Endothelial cell of umbilical vein (primary cell): ENCODE measurements around the gene PDZD4. TPM values are rescaled to one million over a fixed set of nuclear protein-coding genes. Genes with fewer than 3 reads are reported as not detected.

ENCODE experiments used
- BruUV-seq: library from RNA; stranded (reverse); fragments of 400-500 nt; replicated peaks from 2 replicates; lab custom pipeline; 2021; lab: Mats Ljungman, UMichigan
- CTCF ChIA-PET: fragments of 300-600, 350-600 bp; sonication (Branson Sonifier 250); formaldehyde crosslinking; loops from one replicate; lab custom pipeline; 2021; ENCODE audit warnings: antibody characterized with exemption, inconsistent platforms; lab: Charles Lee
- POLR2A ChIA-PET: fragments of 300-600, 350-600 bp; sonication (Branson Sonifier 250); formaldehyde crosslinking; loops from one replicate; lab custom pipeline; 2021; ENCODE audit warnings: antibody characterized with exemption, inconsistent platforms; lab: Charles Lee
- DNase-seq: peaks from one replicate; pipeline ENCODE4 v3.0.0-alpha.2; 2011; ENCODE audit warnings: low read depth, low spot score
- FAIRE-seq: peaks from 2 replicates; lab custom pipeline; 2011; peaks lifted over from hg19 to GRCh38; lab: Jason Lieb, UNC
- H2AFZ ChIP-seq: 2 replicates; pipeline ENCODE4 v1.6.0; 2012; ENCODE audit warnings: low read depth, low read length, control low read depth, inconsistent platforms
- H3K27ac ChIP-seq: 2 replicates; pipeline ENCODE4 v1.5.1; 2011; ENCODE audit warnings: low read depth, mild to moderate bottlenecking, control low read depth, low read length, moderate library complexity; ENCODE audit not compliant: insufficient read depth
- H3K27me3 ChIP-seq, 2 experiments: 2 replicates each; pipeline versions ENCODE4 v1.6.0 to v1.6.1; 2011; ENCODE audit warnings: low read length in 2 of 2, mixed read lengths in 1 of 2; ENCODE audit not compliant: control insufficient read depth in 2 of 2, insufficient read depth in 2 of 2
- H3K36me3 ChIP-seq, 2 experiments: 2 replicates in 1 of 2; 3 replicates in 1 of 2; pipeline ENCODE4 v1.5.1; 2011; ENCODE audit warnings: low read length in 2 of 2, mild to moderate bottlenecking in 1 of 2, moderate library complexity in 1 of 2; ENCODE audit not compliant: control insufficient read depth in 2 of 2, insufficient read depth in 2 of 2; ENCODE audit errors: extremely low read depth in 1 of 2
- H3K4me1 ChIP-seq: 3 replicates; pipeline ENCODE4 v1.5.1; 2011; ENCODE audit warnings: mild to moderate bottlenecking, low read length; ENCODE audit not compliant: control insufficient read depth, insufficient read depth; ENCODE audit errors: extremely low read depth
- H3K4me2 ChIP-seq: 2 replicates; pipeline ENCODE4 v1.6.1; 2011; ENCODE audit warnings: low read length, control low read depth, mixed read lengths; ENCODE audit not compliant: insufficient read depth
- H3K4me3 ChIP-seq, 3 experiments: fragments of 200-600 bp in 1 of 3; sonication (generic), shearing (Covaris generic) in 1 of 3; replicated peaks in 1 of 3; 2 replicates each; pipeline ENCODE4 v1.5.1; 2011 to 2016; ENCODE audit warnings: control low read depth in 3 of 3, low read length in 3 of 3, mild to moderate bottlenecking in 2 of 3, inconsistent platforms in 1 of 3, low read depth in 1 of 3, moderate library complexity in 1 of 3; ENCODE audit not compliant: insufficient read depth in 1 of 3
- H3K79me2 ChIP-seq: 2 replicates; pipeline ENCODE4 v1.6.0; 2012; ENCODE audit warnings: low read length, inconsistent platforms; ENCODE audit not compliant: control insufficient read depth, insufficient read depth
- H3K9ac ChIP-seq: replicated peaks from 2 replicates; pipeline ENCODE3; 2011; ENCODE audit warnings: low read length, control low read depth; ENCODE audit not compliant: insufficient read depth; ENCODE audit errors: extremely low read depth
- H3K9me1 ChIP-seq: replicated peaks from 3 replicates; pipeline ENCODE4 v1.6.0; 2011; ENCODE audit warnings: mild to moderate bottlenecking, low read length; ENCODE audit not compliant: control insufficient read depth, insufficient read depth; ENCODE audit errors: extremely low read depth
- H3K9me3 ChIP-seq: replicated peaks from 2 replicates; pipeline ENCODE4 v1.5.1; 2012; ENCODE audit warnings: low read length, inconsistent platforms; ENCODE audit not compliant: control insufficient read depth, insufficient read depth
- H4K20me1 ChIP-seq: replicated peaks from 2 replicates; pipeline ENCODE3; 2011; ENCODE audit warnings: mild to moderate bottlenecking, low read length; ENCODE audit not compliant: control insufficient read depth, insufficient read depth; ENCODE audit errors: extremely low read depth
- CTCF ChIP-seq, 2 donors: IDR thresholded peaks; 1 replicate in 1 of 2; 2 replicates in 1 of 2; pipeline ENCODE4 v1.5.1; 2011; ENCODE audit warnings: low read length in 2 of 2, mild to moderate bottlenecking in 2 of 2, moderate library complexity in 2 of 2, control low read depth in 1 of 2, inconsistent platforms in 1 of 2, low read depth in 1 of 2; ENCODE audit not compliant: insufficient read depth in 1 of 2; ENCODE audit errors: extremely low read depth in 1 of 2
- FOS ChIP-seq: IDR thresholded peaks from 2 replicates; pipeline ENCODE4 v1.6.1; 2011; ENCODE audit warnings: mild to moderate bottlenecking, low read length, moderate library complexity, borderline replicate concordance; ENCODE audit not compliant: insufficient read depth
- GATA2 ChIP-seq: IDR thresholded peaks from 2 replicates; pipeline ENCODE4 v1.7.0; 2011; ENCODE audit warnings: low read depth, mild to moderate bottlenecking, moderate library complexity, mixed read lengths, low read length; ENCODE audit not compliant: insufficient read length, insufficient read depth
- JUN ChIP-seq: IDR thresholded peaks from 2 replicates; pipeline ENCODE4 v1.6.1; 2011; ENCODE audit warnings: borderline replicate concordance, low read depth; ENCODE audit not compliant: insufficient read length, insufficient read depth
- MAX ChIP-seq: IDR thresholded peaks from 2 replicates; pipeline ENCODE4 v1.6.1; 2011; ENCODE audit not compliant: insufficient read depth, insufficient read length
- dilution Hi-C: fragments of 300-500 bp; cut with MboI; formaldehyde crosslinking; loops from one replicate; pipeline ENCODE4 v1.15.0; 2019; ENCODE audit warnings: low sequenced_read_pairs; ENCODE audit not compliant: extremely low pct_ligation_motif_present
- intact Hi-C: fragments of 100-400 bp; cut with micrococcal nuclease; formaldehyde crosslinking; loops from one replicate; pipeline ENCODE4 v1.10.0; 2022
- polyA plus RNA-seq, 4 experiments: library from polyadenylated mRNA; depleted of rRNA in 3 of 4; stranded (reverse) in 3 of 4; unstranded in 1 of 4; fragments of >200 nt; gene quantifications; 2 replicates each; pipeline versions ENCODE4 v1.2.1 to v1.2.3, GENCODE V29; 2011 to 2012; ENCODE audit warnings: missing spikeins in 1 of 4
- total RNA-seq: library from RNA; stranded (reverse); gene quantifications from 2 replicates; pipeline ENCODE4 v1.2.3, GENCODE V29; 2021

PDZD4 gene
- total and polyA plus RNA-seq, 2 donors (not counting 3 experiments of a cell fraction or from before 2014, with no cell fraction given) = 0.07 to 0.09 TPM

- Histone ChIP-seq H3K36me3 (peaks cover 0 to 17% of the 10 kb centered on the region in 2 experiments), H3K9ac (no peak overlapping the region), H3K4me2 (no peak overlapping the region), H2AFZ (no peak overlapping the region), H3K79me2 (no peaks in the 10 kb centered on the region), H3K27me3 (no peaks in the 10 kb centered on the region), H3K27ac (no peak overlapping the region), H3K9me1 (no peaks in the 10 kb centered on the region), H3K4me1 (peaks cover 19% of the 10 kb centered on the region), H3K9me3 (no peaks in the 10 kb centered on the region), H3K4me3 (no peak overlapping the region), H4K20me1 (no peaks in the 10 kb centered on the region)
- TF ChIP-seq FOS = no peak
- no peak for TF ChIP-seq JUN
- no peak for TF ChIP-seq GATA2
- no peak for TF ChIP-seq MAX
- no peak for TF ChIP-seq CTCF (IDR thresholded peaks at IDR 0.05; ENCODE audit: extremely low read depth in 1 of 2, insufficient read depth in 1 of 2, low read depth in 1 of 2, low read length in 2 of 2)
- FAIRE-seq (no peak), DNase-seq (no peak)
- ChIA-PET CTCF (no interaction called here), POLR2A (no interaction called here)
- BruUV-seq = no TSS peak
- intact Hi-C loops = loop anchor here (10.0 kb wide), 1 partner anchor 275 kb away; no protein-coding TSS in a partner anchor
- dilution Hi-C loops = no loop called here
Observed at GRCh38 chrX:153769158-153769864, 61.0 kb downstream of the PDZD4 start.
